NOMO-1 treated with DMSO at 0.1 percent for 48 hours (cell line): Measurements from ENCODE around the gene PLPPR5.
"Not testable (repeated sequence)": the region's sequence is repeated elsewhere in the genome, so short reads cannot be mapped to it uniquely, and the experiment has no call there.

ENCODE experiments used
- DNase-seq: peaks from one replicate; lab custom pipeline; 2025; ENCODE audit not compliant: unreplicated experiment; lab: John Stamatoyannopoulos, UW

Gene PLPPR5

DNA sequence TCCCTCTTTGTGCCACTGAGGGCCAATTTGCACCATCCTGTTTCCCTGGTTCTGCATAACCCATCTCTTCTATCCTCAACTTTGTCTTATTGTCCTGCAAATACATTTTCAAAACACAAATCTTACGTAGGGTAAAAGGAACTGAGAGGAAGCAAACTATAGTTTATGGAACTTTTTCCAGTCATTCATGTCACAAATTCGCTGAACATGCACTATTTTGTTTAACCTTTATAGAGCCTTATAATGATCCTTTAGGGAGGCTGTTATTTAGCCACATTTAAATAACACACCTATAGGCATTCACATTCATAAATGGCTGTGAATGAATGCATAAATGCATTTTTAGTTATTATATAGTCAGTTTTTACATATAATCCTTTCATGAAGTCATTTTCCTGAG is 85.0 kb downstream of the PLPPR5 start:
- no peak for DNase-seq

DNA sequence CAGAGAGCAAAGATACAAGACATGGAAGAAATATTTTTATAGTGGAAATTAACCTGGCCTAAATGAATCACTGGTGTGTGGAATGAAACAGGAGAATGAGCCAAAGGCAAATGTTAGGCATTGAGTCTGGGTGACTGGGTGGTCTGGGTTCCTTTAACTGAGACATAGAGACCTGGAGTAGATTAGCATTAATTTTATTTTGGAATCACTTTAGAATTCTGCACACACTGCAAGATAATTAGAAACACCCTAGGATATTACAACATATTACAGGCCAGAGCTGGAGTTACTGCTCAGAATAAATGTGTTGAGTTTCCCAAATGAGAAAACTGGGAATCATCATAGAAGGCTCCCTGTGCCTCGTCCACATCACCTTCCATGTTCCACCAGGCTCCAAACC is 85.5 kb downstream of the PLPPR5 start:
- no peak for DNase-seq

DNA sequence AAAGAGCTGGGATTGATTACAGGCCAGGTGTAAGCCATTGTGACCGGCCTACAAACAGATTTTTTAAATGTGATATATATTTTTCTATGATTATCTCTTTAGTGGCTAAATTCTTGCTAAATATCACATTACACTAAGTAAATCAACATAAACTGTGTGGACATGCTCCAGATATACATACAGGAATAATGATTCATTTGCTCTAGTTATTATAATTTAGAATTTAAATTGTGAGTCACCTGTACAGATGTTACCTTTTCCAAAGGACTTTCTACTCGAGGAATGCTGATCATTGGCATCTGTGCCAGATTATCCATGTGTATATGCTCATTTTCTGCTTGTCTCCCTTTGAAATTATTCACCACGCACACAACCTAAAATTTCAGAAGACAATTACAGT is 90.1 kb downstream of the PLPPR5 start:
- no peak for DNase-seq

DNA sequence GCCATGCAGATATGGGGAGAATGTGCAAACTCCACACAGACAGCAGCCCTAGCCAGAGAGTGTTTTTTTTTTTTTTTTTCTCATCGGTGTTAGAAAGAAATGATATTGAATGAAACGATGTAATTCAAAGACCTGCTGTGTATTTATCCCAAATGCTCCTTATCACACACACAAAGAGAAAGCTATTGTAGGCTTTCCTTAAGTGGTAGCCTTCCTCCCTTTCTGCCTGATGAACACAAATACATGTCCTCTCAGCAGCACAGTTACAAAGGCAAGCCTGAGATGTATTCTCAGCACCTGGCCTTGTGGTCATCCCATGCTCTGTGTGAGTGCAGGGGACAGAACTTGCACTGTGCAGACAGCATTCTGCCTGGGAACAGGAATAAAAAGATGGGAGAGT is 93.8 kb downstream of the PLPPR5 start:
- no peak for DNase-seq

DNA sequence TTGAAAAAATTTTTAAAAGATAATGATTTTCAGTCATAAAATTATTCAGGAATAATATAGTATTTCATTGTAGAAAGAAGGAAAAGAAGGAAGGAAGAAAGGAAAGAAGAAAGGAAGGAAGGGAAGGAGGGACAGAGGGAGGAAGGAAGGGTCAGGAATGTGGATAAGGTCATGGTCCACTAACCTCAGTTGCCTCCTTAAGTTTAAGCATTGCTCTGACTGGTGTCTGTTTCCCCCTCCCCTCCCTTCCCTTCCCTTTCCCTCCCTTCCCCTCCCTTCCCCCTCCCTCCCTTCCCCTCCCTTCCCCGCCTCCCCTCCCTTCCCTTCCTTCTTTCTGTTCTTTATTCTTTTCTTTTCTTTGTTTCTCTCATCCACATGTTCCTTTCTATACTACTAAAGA is 95.7 kb downstream of the PLPPR5 start:
- DNase-seq: no peak

DNA sequence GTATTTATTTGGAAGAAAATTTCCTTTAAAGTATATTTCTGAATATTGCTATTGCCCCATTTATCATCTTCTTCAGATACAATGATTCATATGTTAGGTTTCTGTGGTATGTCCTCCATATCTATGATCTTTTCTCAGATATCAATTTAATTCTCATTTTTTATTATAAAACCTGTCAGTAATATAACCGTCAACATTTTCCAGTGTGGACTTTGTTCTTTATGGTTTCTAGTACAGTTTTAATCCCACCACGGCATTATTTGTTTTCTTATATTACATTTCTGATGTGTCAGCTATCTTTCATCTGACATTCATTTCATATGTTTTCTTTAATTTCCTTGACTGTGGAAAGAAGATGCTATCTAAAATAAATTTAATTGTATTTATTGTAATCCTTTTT is 97.9 kb downstream of the PLPPR5 start:
- no peak for DNase-seq

DNA sequence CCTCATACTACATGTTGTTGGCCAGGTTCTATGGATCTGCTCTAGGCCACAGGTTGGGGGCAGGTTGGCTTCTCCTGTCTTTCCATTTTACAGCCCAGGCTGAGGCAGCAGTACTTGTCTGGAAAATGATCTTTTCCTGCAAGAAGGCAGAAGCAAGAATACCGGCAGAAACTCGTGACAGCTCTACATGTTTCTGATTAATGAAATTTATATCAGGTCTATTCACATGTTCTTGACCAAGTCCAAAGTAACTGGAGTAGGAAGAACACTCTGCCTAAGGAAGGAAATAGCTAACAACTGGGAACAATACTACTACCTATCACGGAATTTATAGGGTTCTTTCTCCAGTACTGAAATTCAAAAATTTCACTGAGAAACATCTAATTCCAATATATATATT is 98.3 kb downstream of the PLPPR5 start:
- no peak for DNase-seq

DNA sequence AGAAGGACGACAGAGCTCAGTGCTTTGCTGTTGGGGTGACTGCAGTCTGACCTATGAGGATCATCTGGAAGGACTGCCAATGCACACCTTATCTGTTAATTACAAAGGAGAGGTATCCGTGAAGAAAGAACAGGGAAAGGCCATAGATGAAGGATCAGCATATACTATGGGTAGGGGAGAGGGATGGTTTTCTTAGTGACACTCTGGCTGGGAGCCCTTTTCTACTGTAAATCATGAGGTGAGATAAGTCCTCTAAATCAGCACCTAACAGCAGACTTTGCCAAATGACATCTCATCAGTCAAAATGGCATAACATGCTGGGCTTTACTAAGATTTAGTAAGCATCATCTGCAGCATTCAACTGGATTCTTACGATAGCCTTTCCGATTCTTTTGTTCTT is 100.0 kb downstream of the PLPPR5 start:
- DNase-seq: no peak

DNA sequence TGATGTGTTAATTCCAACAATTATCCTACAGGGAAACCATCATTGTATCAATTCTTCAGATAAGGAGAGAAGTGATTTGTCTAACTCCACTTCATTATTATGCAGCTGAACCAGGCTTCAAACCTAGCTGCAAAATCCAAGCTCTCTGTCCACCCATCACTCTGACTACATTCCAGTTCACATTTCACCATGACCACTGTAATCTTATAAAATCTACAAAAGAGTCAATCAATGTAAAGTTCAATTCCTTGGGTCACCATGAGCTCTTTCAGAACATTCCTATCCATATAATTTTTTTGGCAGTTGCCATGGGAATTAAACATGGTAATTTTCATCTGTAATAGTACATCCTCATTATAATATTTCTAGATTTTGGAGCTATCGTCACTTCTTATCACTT is 100.9 kb downstream of the PLPPR5 start:
- no peak for DNase-seq

DNA sequence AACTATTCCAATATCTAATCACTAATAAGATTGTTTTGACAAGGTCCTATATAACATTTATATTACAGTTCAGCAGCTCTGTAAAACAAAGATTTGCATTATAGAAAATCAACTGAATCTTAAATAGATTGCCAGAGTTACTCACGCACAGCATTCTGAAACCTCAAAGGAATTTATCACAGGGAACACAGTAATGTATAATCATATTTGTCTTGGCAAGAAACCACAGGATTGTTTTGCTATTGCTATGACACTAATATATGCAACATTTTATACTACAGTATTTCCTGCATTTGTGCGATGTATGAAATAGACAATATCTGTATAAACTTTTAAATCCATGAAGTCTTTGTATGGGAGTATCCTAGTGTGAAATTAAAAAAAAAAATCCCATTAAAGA is 101.4 kb downstream of the PLPPR5 start:
- DNase-seq: no peak

DNA sequence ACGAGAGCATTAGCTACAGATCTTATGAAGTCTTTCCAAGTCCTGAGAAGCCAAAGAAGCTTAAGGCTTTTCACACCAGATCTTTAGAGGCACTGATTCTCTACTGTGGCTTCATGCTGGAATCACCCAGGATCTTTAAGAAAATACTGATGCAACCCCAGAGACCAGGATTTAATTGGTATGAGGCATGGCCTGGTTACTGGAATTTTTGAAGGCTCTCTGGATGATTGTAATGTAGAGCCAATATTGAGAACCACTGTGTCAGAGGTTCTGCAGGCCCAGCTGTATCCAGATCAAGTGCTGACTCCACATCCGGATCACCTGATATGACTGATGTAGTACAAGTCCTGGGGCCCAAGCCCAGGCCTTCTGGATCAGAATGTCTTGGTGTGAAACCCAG is 105.7 kb downstream of the PLPPR5 start:
- DNase-seq: no peak

DNA sequence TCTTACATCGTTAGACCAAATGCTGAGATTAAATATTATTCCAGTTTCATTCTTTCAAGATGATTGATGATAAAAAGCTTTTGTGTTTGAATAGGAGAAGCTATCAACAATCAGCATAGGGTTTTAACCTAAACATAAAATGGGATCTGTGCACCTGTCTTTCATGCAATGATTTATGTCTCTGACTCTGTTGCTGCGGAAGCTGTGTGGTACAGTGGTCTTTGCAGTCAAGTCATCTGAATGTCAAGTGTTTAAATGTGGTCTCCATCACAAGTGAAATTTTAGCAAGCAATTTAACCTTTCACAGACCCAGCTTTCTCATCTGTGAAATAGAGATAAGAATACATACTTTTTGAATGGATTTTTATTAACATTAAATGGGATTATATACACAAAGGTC is 107.2 kb downstream of the PLPPR5 start:
- DNase-seq: no peak

DNA sequence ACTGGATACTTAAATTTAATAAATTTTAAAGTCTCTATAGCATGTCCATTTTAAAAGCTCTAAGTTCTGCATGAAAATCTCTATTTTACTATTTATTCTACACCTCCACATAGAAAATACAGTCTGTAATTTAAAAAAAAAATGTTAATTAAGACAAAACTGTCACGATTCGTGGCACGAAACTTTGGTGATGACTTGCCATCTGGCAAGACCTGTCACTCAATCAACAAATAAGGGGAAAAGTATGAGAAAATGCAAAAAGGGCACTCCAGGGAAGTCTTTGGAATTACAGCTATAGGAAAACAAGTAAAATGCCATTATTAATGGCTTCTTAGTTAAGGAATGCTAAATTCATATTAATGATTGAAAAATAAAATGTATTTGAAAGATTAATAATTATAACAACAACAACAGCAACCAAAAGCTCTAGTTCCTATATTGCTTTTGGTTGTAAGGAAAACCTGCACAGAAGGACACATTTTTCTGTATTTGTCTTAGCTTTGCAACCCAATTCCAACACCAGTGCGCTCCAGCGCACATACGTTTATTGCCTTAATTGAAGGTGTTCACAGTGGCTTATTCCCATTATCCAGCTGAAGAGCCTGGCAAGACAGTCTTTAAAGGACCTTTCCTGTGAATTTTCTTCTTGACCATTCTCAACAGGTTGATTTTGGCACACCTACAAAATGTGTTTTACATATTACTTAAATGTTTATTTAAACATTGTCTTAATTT is 107.8 kb downstream of the PLPPR5 start:
- no peak for DNase-seq

DNA sequence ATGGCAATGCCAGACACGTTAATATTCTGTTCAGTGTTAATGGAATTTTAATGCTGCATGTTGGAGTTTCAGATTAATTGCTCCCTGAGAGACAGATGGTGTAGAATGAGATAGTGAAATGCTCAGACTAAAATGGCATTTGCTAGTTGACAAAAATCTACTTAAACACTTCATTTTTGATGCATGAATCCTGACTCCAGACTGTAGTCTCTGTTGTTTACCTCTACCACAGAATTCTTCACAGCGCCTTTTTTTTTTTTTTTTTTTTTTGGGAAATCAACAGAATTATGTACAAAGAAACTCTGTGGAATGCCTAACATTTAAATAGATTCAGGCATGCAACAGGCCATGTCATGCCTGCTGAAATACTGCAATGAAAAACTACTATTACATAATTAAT is 111.3 kb downstream of the PLPPR5 start:
- no peak for DNase-seq

DNA sequence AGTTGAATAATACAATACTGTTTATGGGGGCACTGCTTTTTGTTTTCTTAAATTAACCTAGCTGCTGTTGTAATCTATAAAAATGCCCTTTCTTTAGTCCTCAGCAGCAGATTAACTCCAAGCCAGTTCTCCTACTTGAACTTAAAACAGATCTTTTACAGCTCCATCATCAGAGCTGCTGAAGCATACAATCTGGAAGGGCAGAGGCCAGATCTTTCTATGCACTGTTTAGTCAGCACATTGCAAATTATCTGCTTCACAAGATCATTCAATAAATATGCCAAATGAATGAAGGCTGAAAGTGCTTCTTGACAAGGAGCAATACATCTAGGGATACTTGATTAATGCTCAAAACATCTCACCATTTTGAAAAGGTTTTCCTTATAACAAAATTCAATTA is 115.8 kb downstream of the PLPPR5 start:
- no peak for DNase-seq

DNA sequence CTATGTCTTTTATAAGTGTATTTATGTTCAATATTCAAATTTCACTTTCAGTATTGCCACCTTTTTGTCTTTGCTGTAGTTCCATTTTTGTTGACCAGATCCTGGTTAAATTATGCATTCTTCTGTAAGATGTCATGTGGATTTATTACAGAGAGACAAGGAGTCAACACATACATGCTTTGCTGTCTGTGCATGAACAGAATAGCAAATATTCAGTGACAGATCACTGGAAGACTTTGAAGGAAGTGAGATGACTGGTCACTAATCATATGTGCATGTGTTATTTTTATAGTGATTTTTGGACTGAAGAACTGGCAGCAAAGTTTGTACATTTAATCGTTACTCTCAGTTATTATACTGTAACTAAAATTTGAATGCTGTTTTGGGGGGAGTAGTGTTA is 117.2 kb downstream of the PLPPR5 start:
- DNase-seq: no peak

DNA sequence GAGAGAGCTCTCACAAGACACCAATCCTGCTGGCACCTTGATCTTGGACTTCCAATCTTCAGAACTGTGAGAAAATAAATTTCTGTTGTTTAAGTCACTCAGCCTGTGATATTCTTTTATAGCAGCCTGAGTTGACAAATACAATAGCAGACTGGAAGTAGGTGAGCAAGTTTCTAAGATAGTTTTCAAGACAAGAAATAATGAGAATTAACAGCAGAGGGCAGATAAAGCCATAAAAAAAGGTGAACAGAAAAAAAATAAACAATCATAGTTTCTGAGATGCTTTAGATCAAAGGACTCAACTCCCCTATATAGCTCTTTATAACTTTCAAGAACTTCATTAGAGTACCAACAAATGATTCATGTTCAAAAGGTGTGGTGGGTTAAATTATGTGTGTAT is 119.8 kb downstream of the PLPPR5 start:
- DNase-seq: no peak

DNA sequence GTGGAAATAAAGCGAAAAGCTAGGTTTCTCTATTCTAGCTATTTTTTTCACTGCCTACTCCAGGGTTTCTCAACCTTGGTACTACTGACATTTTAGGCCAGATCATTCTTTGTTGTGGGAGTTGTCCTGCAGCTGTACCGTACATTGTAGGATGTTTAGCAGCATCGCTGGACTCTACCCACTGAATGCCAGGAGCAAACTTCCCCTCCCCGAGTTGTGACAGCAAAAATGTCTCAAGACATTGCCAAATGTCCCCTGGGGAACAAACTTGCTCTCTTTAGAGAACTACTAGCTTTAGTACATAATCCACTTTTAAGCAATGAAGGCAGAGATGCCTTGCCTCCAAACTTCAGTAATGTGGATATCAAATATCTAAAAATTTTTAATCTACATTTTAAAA is 122.8 kb downstream of the PLPPR5 start:
- DNase-seq: no peak

DNA sequence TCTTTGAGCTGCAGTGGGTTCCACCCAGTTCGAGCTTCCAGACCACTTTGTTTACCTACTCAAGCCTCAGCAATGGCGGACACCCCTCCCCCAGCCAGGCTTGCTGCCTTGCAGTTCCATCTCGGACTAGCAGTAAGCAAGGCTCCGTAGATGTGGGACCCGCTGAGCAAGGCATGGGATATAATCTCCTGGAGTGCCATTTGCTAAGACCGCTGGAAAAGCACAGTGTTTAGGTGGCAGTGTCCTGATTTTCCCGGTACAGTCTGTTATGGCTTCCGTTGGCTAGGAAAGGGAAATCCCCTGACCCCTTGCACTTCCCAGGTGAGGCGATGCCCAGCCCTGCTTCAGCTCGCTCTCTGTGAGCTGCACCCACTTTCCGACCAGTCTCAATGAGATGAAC is 123.4 kb downstream of the PLPPR5 start:
- DNase-seq: not testable (repeated sequence)

DNA sequence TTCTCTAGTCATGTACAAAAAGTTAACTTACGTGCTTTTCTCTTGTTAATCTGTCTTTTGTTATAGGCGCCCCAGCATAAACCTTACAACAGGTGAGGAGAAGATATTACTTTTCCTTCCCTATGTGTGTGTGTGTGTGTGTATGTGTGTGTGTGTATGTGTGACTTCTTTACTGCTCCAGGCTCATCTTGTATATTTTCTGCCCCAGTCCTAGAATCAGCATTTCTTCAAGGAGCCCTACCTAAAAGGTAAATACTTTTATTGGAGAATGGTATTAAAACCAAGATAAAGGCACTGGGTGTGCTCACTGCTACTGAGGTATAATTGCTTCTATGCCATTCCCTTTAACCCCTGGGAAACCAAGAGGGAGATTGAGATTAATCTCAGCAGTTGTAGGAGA is 129.8 kb downstream of the PLPPR5 start:
- no peak for DNase-seq

DNA sequence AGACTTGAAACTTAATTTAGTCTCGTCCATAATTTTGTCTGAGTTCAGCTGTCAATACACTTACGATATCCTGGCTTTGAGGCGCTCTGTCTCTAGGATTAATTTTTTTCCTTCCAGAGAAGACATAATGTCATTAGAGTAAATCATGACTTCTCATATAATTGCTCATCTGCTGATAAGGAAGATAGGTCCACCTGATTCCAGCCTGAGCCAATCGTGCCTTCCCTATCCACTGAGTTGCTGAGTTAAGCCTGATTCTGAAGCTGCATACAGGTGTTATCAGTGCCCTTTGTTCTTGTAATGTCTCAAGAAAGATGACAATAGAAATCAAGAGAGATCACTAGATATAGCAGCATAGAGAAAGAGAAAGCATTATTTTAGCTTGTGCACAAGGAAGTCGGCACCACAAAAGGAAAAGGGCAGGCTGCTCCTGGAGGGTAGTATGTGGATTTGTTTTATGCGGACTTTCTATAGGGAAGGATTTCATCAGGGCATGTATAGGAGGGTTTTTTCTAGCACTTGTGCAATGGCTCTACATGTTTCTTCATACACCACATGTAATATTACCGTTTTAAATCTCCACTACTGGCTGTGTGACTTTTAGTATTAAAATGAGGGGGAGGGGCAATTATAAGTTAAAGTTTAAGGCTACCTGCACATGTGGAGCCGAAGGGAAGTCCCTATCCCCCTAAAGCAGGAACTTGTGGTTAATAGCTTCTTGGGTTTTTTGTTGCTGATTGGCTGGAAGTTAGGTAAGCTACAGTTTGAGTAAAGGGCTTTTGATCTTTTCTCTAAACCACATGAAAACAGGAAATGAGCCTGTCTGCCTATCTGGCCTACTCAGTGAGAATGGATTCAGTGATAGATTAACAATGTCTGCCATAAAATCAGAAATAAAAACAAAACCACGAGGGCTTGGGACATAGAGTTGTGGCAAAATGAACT is 133.4 kb downstream of the PLPPR5 start:
- peak; percentile 97 for DNase-seq

DNA sequence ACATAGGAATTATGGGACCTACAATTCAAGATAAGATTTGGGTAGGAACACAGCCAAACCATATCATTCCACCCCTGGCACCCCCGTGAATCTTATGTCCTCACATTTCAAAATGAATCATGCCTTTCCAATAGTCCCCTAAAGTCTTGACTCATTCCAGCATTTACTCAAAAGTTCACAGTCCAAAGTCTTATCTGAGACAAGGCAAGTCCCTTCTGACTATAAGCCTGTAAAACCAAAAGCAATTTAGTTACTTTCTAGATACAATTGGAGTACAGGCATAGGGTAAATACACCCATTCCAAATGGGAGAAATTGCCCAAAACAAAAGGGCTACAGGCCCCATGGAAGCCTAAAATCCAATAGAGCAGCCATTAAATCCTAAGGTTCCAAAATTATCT is 138.9 kb downstream of the PLPPR5 start:
- no peak for DNase-seq
